ENCODE measurements around the gene SEZ6. TPM values are rescaled to one million over a fixed set of nuclear protein-coding genes. Genes with fewer than 3 reads are reported as not detected.

The SEZ6 gene
- total and polyA plus RNA-seq, 10 of the 15 experiments (the other 5 are each of a cell fraction or from before 2014, with no cell fraction given) = 0.05 to 0.87 (median 0.17) TPM; not detected in 4

GRCh38 chr17:28925912-28926365, 79.9 kb downstream of the SEZ6 start:
- ChIA-PET RAD21 (ENCODE audit: unreplicated experiment) (interaction anchor here (0.8 to 2.5 kb wide), 4 partner anchors 19 to 163 kb away, joined by 3 to 6 read pairs (median 4); partner anchors contain the start of gene PHF12), POLR2A (interaction anchor here (0.6 to 2.6 kb wide), 4 partner anchors 10 to 206 kb away, joined by 3 to 7 read pairs (median 4); partner anchors contain the start of gene RPL23A), SMC1A (ENCODE audit: uncharacterized antibody, unreplicated experiment) (interaction anchor here (0.8 to 7.3 kb wide), 12 partner anchors 9 to 199 kb away, joined by 3 to 34 read pairs (median 4); partner anchors contain the start of gene FAM222B), CTCF (interaction anchor here (0.9 to 3.3 kb wide), 9 partner anchors 10 to 199 kb away, joined by 3 to 21 read pairs (median 6); partner anchors contain the start of gene TLCD1)
- BruUV-seq (replicated peaks) = no TSS peak
- Histone ChIP-seq H3K9ac (ENCODE audit: control insufficient read depth, insufficient read depth, low read length) (no peak overlapping the region), H3K27ac (ENCODE audit: control insufficient read depth, insufficient read depth) (no peak overlapping the region), H3K4me3 (no peak overlapping the region), H3K27me3 (replicated peaks in 1 of 2; ENCODE audit: control insufficient read depth in 2 of 2, insufficient read depth in 2 of 2, low read length in 1 of 2) (no peaks in the 10 kb centered on the region), H3K9me3 (replicated peaks; ENCODE audit: control insufficient read depth, insufficient read depth, low read length) (peaks cover 8% of the 10 kb centered on the region; the same call in 2 of the 3 replicates), H3K4me1 (ENCODE audit: control insufficient read depth, insufficient read depth, low read length) (peaks cover 12% of the 10 kb centered on the region), H3K36me3 (ENCODE audit: control insufficient read depth in 2 of 2, insufficient read depth in 2 of 2, low read length in 1 of 2) (peaks cover 16 to 40% of the 10 kb centered on the region in 2 experiments), H2AFZ (ENCODE audit: control insufficient read depth, low read depth, low read length) (no peak overlapping the region), H4K20me1 (ENCODE audit: control insufficient read depth, insufficient read depth) (0 out of 2 replicates have a peak, but pooled peaks cover 3% of the 10 kb centered on the region), H3K79me2 (ENCODE audit: control insufficient read depth, insufficient read depth, low read length) (peaks cover 20% of the 10 kb centered on the region), H3K4me2 (ENCODE audit: control insufficient read depth, insufficient read depth) (0 out of 2 replicates have a peak overlapping the region, but pooled peaks have one; percentile 11)
- 0% methylated on average over 2 of the region's 2 CpGs for WGBS (ENCODE audit: insufficient coverage, insufficient replicate concordance, low lambda C conversion rate, missing lambda C conversion rate)
- intact Hi-C loops (cut with micrococcal nuclease; ENCODE audit: unreplicated experiment) = no loop called here
- ATAC-seq = peak; percentile 75
- FAIRE-seq = peak; percentile 49
- in situ Hi-C loops (cut with MboI) = no loop called here
- peak; percentile 47 for DNase-seq (ENCODE audit: low read depth, low spot score)
- TF ChIP-seq MYB (IDR thresholded peaks at IDR 0.05; ENCODE audit: borderline replicate concordance, low read depth, low read length) (no peak), NFYB (IDR thresholded peaks at IDR 0.05; ENCODE audit: insufficient read depth, low read depth, low read length) (no peak), MLLT1 (IDR thresholded peaks at IDR 0.05) (0 out of 2 replicates have a peak, but pooled peaks have one; percentile 48), NBN (IDR thresholded peaks at IDR 0.05) (peak; percentile 75), RELB (IDR thresholded peaks at IDR 0.05; ENCODE audit: low read depth) (peak; percentile 60), ZBTB4 (CRISPR knock-in tag; IDR thresholded peaks at IDR 0.05) (no peak), MTA2 (IDR thresholded peaks at IDR 0.05; ENCODE audit: low read depth) (peak; percentile 82), SMC3 (IDR thresholded peaks at IDR 0.05; ENCODE audit: borderline replicate concordance, low read length) (no peak), BRCA1 (IDR thresholded peaks at IDR 0.05; ENCODE audit: low read depth, low read length) (no peak), PBX3 (IDR thresholded peaks at IDR 0.05; ENCODE audit: insufficient replicate concordance, low read depth, low read length) (peak; percentile 66), TBL1XR1 (IDR thresholded peaks at IDR 0.05; ENCODE audit: low read depth, low read length) (0 out of 2 replicates have a peak, but pooled peaks have one; percentile 44), SREBF2 (IDR thresholded peaks at IDR 0.05; ENCODE audit: low read length) (no peak), ATF7 (IDR thresholded peaks at IDR 0.05; ENCODE audit: low read depth) (peak; percentile 98), CREB1 (IDR thresholded peaks at IDR 0.05; ENCODE audit: low read depth) (peak; percentile 96), ATF2 (IDR thresholded peaks at IDR 0.05; ENCODE audit: low read length) (peak; percentile 87)

All from GM12878 (cell line).